OCI-LY3 (cell line): ENCODE data around the gene INAFM2.

ENCODE experiments used
- EZH2phosphoT487 ChIP-seq: fragments of 200-600 bp; shearing (Covaris generic); IDR thresholded peaks from 2 replicates; pipeline ENCODE4 v1.6.1; 2018; ENCODE audit warnings: antibody characterized with exemption, mixed run types, low read depth
- TF ChIP-seq, protein P1 (sequence below): fragments of 200-600, 300-600 bp; sonication (generic); IDR thresholded peaks from 2 replicates; pipeline ENCODE4 v1.5.1; 2014; ENCODE audit warnings: antibody characterized with exemption, low read length, low read depth

DNA sequence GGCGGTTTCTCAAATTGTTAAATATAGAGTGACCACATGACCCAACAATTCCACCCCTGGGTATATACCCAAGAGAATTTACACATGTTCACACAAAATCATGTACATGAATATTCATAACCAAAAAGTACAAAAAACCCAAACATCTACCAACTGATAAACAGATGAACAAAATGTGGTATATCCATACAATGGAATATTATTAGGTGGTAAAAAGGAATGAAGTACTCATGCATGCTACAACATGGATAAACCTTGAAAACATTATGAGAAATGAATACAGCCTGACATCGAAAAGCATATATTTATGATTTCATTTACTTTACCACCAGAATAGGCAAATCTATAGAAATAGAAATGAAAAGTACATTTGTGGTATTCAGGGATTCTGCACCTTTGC lies 23.1 kb upstream of the INAFM2 start:
- TF ChIP-seq, protein P1, sequence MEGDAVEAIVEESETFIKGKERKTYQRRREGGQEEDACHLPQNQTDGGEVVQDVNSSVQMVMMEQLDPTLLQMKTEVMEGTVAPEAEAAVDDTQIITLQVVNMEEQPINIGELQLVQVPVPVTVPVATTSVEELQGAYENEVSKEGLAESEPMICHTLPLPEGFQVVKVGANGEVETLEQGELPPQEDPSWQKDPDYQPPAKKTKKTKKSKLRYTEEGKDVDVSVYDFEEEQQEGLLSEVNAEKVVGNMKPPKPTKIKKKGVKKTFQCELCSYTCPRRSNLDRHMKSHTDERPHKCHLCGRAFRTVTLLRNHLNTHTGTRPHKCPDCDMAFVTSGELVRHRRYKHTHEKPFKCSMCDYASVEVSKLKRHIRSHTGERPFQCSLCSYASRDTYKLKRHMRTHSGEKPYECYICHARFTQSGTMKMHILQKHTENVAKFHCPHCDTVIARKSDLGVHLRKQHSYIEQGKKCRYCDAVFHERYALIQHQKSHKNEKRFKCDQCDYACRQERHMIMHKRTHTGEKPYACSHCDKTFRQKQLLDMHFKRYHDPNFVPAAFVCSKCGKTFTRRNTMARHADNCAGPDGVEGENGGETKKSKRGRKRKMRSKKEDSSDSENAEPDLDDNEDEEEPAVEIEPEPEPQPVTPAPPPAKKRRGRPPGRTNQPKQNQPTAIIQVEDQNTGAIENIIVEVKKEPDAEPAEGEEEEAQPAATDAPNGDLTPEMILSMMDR: no peak
- no peak for TF ChIP-seq EZH2phosphoT487
